ENCODE results near the gene CACNG7.

The CACNG7 gene

DNA sequence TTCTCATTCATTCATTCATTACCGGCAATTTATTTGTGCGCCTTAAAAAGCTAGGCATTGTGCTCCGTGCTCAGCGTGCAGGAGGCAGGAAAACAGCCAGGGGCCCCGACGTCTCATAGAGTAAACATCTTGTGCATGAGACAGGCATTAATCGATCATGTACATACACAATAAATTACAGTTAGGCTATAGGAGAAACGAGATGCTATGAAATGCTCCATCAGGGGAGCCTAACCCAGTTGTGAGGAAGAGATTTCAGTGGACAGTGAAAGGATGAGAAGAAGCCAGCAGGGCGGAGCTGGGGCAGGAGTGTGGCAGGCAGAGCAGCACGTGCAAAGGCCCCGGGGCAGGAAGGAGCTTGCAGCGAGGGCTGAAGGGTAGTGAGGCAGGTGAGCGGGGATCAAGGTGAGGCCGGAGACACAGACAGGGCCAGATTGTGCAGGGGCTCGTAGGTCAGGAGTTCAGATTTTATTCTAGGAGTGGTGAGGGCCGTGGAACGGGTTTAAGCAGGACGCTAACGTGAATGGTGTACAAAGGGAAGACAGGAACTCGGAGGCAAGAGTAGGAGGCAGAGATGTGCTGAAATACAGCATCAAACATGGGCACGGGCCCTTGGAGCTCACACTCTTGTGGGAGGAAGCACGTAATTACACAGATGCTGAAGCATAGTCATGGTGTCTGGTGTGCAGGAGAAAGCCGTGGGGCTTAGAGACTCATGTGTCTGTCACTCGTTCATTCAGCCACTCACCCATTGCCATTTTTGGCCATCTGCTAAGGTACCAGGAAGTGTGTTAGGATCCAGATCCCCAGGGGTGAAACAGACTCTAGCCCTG lies 74.6 kb downstream of the CACNG7 start:
- no peak for DNase-seq (ENCODE audit: low spot score)

DNA sequence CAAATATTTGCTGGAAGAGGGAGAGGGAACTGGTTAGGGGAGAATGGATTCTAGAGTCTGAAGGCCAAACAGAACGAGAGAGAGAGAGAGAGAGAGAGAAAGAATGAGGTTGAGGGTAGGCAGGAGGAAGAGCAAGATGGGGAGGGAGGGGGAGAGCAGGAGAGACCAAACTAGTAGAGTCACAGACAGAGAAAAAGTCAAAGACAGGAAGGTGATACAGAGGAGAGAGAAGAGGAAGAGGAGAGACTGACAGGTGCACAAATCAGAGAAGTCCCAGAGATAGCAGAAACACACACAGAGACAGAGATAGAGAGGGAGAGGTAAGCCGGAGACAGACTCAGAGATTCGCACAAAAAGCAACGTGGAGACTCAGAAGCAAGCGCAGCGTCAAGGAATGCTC lies 76.8 kb downstream of the CACNG7 start:
- DNase-seq (ENCODE audit: low spot score): no peak

DNA sequence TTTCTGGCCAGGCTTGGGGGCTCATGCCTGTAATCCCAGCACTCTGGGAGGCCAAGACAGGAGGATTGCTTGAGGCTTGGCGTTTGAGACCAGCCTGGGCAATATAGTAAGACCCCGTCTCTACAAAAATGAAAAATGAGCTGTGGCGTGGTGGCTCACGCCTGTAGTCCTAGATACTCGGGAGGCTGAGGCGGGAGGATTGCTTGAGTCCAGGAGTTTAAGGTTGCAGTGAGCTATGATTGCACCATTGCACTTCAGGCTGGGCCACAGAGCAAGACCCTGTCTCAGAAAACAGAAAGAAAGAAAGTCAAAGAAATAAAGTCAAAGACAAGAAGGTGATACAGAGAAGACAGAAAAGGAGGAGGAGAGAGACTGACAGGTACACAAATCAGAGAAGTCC lies 79.9 kb downstream of the CACNG7 start:
- DNase-seq (ENCODE audit: low spot score): no peak

DNA sequence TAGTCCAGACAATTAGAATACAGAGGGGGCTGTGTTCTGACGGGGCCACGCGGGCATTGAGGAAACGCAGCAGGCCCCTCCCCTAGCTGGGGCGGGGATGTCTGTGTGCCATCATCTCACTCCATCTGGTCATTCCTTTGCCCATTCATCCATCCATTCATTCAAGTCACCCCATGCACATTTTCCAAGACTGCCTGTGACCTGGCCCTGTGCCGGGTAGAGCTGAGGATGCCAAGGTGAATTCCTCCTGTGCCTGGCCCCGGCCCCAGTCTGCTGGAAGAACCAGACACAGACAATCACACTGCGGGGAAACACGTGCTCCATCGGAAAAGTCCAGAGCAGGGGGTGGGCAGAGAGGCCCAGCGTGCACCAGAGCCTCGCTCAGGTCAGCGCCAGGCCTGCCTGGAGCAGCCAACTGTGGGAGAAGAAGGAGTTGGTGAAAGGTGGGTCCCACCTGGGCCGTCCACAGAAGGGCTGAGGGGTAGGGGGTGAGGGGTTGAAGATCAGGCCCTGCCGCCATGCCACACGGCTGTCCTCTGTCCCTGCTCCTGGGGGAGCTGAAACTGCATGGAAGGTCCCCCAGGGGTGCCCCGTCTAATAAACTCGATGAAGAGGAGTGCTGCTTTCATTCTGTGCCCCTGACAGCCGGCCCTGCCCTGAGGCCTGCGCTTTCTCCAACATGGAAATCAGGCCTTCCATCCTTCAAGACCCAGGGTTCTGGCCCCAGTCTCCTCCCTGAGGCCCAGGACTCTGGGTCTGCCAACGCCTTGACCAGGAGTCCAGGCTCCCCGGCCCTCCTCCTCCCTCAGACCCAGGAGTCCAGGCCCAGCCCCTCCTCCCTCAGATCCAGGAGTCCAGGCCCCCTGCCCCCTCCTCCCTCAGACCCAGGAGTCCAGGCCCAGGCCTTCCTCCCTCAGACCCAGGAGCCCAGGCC lies 80.8 kb downstream of the CACNG7 start:
- no peak for DNase-seq (ENCODE audit: low spot score)

DNA sequence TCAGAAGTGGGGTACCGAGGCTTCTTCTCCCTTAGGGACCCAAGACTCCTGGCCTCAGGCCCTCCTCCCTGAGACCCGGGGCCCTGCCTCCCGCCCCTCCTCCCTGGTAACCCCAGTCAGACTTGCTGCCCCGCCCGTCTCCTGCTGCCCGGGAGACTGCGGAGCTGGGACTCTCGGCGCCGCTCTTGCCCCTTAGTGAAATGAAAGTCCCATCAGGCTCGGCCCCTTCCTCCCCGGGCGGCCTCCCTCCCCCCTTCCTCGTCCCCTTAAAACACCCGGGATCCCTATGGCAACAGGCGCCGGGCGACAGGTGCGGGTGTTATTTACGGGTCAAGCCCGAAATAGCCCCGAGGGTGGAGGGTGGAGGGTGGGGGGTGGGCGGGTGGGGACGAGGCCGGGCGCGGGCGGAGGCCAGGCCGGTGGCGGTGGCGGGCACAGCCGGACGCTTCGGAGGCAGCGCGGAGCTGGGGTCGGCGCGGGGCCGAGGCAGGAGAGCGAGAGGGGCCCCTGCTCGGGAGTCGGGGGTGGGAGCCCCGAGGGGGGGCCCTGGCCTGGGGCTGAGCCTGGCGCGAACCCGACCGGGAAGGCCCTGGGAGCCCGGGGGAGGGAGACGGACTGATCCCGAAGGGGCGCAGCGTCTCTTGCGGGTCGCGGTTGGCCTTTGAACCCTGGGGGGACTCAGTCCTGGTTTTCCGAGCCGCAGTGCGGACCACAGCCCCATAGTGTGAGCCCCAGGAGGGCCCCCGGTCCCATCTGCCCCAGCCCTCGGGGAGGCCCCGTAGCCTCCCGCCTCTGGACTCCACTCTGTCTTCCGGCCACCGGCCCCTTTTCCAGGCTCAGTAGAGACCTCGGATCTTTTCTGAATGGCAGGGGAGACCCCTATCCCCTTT lies 82.4 kb downstream of the CACNG7 start, which contains the start of gene CACNG6:
Gene CACNG6 (plus strand): TSS at position 414 of the 890 bp plus-strand sequence. CDS start 1,241 bp downstream, outside the sequence.
- no peak for DNase-seq (ENCODE audit: low spot score)

DNA sequence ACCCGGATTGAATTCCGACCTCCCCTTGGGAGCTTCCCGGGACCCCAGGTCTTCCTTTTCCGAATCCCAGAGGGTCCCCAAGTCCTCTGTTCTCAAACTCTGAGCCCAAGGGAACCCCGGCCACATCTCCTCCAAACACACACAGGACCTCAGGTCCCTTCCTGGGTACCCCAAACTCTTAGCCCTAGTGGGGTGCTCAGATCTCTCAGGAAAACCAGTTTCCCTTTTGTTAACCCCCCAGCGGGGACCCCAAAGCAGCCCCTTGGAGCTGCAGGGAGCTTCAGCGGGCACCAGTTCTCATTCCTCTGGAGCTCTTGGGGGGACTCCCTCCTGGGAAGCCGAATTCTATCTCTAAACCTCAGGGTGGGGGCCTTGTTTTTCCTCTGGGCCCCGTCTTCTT lies 83.1 kb downstream of the CACNG7 start:
- DNase-seq (ENCODE audit: low spot score): no peak

DNA sequence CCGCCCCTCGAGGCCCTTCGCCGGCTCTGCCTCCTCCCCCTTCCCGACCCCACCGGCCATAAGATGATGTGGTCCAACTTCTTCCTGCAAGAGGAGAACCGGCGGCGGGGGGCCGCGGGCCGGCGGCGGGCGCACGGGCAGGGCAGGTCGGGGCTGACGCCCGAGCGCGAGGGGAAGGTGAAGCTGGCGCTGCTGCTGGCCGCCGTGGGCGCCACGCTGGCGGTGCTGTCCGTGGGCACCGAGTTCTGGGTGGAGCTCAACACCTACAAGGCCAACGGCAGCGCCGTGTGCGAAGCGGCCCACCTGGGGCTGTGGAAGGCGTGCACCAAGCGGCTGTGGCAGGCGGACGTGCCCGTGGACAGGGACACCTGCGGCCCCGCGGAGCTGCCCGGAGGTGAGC lies 83.7 kb downstream of the CACNG7 start:
- no peak for DNase-seq (ENCODE audit: low spot score)

DNA sequence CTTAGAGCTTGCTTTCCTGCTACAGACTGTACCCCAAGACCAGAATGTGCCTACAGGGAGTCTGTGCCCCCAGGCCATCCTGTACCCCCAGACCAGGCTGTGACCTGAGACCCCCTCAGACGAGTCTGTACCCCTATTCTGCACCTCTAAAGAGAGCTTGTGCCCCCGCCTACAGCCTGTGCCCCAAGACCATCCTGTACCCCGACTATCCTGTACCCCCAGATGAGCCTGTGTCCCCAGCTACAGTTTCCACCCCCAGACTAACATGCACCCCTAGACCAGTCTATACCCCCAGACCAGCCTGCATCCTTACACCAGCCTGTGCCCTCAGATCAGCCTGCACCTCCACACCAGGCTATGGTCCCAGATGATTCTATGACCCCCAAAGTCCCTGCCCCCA lies 84.4 kb downstream of the CACNG7 start:
- no peak for DNase-seq (ENCODE audit: low spot score)
